ENCODE results near the gene MYO1B.

DNA sequence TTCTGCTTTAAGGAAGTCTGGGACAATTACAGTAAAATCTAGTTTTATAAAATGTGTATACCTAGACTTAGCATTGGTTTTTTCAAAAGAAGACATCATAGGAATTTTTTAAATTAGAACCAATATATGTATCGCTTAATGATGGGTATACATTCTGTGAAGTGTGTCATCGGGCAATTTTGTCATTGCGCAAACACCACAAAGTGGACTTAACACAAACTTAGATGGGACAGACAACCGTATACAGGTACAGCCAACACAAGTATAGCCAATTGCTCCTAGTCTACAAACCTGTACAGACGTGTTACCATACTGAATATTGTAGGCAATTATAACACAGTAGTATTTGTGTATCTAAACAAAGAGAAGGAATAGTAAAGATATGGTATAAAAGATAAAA, 12.7 kb downstream of the MYO1B start:
- TF ChIP-seq EZH2 (IDR thresholded peaks at IDR 0.05) (no peak), POLR2AphosphoS5 (IDR thresholded peaks at IDR 0.05; ENCODE audit: borderline replicate concordance, low read depth, low read length) (no peak)
